Progenitor cell of endocrine pancreas (in vitro differentiated cells): Measurements from ENCODE around the gene SDC4. TPM values are rescaled to one million over a fixed set of nuclear protein-coding genes. Genes with fewer than 3 reads are reported as not detected.

Source experiments
- DNase-seq: peaks from one replicate; pipeline ENCODE4 v3.0.0; 2021; ENCODE audit warnings: low spot score; ENCODE audit not compliant: unreplicated experiment
- H3K27ac Mint-ChIP-seq: 2 replicates; pipeline ENCODE4 v1.8.0; 2021; ENCODE audit warnings: mild to moderate bottlenecking, moderate library complexity, mixed read lengths
- H3K27me3 Mint-ChIP-seq: 2 replicates; pipeline ENCODE4 v1.8.0; 2021; ENCODE audit warnings: mixed read lengths
- H3K36me3 Mint-ChIP-seq: 2 replicates; pipeline ENCODE4 v1.8.0; 2022; ENCODE audit warnings: mixed read lengths; ENCODE audit not compliant: insufficient read depth
- H3K4me1 Mint-ChIP-seq: 2 replicates; pipeline ENCODE4 v1.8.0; 2021; ENCODE audit warnings: low read depth, mixed read lengths
- H3K4me3 Mint-ChIP-seq: 2 replicates; pipeline ENCODE4 v1.8.0; 2021; ENCODE audit warnings: low read depth, mild to moderate bottlenecking, moderate library complexity, mixed read lengths
- H3K9me3 Mint-ChIP-seq: 2 replicates; pipeline ENCODE4 v1.8.0; 2021; ENCODE audit warnings: low read depth, mixed read lengths
- total RNA-seq: library from RNA; stranded (reverse); gene quantifications from 2 replicates; pipeline ENCODE4 v1.2.1, GENCODE V29; 2021
- TF ChIP-seq, protein P1 (sequence below): fragments of 200-600 bp; sonication (generic); IDR thresholded peaks from one replicate; pipeline ENCODE4 v1.5.0; 2021; ENCODE audit warnings: antibody characterized with exemption, mild to moderate bottlenecking; ENCODE audit not compliant: unreplicated experiment

SDC4 gene
- total RNA-seq, 1 donor from 2014 or later, result 121 TPM

- no peak for DNase-seq
- peaks cover 25% of the 10 kb centered on the region for H3K4me1 Mint-ChIP-seq
- peaks cover 15% of the 10 kb centered on the region for H3K27me3 Mint-ChIP-seq
- no peak overlapping the region for H3K4me3 Mint-ChIP-seq
- H3K36me3 Mint-ChIP-seq, result no peaks in the 10 kb centered on the region
- no peaks in the 10 kb centered on the region for H3K9me3 Mint-ChIP-seq
- H3K27ac Mint-ChIP-seq, result no peak overlapping the region
- TF ChIP-seq, protein P1, sequence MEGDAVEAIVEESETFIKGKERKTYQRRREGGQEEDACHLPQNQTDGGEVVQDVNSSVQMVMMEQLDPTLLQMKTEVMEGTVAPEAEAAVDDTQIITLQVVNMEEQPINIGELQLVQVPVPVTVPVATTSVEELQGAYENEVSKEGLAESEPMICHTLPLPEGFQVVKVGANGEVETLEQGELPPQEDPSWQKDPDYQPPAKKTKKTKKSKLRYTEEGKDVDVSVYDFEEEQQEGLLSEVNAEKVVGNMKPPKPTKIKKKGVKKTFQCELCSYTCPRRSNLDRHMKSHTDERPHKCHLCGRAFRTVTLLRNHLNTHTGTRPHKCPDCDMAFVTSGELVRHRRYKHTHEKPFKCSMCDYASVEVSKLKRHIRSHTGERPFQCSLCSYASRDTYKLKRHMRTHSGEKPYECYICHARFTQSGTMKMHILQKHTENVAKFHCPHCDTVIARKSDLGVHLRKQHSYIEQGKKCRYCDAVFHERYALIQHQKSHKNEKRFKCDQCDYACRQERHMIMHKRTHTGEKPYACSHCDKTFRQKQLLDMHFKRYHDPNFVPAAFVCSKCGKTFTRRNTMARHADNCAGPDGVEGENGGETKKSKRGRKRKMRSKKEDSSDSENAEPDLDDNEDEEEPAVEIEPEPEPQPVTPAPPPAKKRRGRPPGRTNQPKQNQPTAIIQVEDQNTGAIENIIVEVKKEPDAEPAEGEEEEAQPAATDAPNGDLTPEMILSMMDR, result no peak
Observed at GRCh38 chr20:45350217-45350616, 2.0 kb upstream of the SDC4 start.

DNA sequence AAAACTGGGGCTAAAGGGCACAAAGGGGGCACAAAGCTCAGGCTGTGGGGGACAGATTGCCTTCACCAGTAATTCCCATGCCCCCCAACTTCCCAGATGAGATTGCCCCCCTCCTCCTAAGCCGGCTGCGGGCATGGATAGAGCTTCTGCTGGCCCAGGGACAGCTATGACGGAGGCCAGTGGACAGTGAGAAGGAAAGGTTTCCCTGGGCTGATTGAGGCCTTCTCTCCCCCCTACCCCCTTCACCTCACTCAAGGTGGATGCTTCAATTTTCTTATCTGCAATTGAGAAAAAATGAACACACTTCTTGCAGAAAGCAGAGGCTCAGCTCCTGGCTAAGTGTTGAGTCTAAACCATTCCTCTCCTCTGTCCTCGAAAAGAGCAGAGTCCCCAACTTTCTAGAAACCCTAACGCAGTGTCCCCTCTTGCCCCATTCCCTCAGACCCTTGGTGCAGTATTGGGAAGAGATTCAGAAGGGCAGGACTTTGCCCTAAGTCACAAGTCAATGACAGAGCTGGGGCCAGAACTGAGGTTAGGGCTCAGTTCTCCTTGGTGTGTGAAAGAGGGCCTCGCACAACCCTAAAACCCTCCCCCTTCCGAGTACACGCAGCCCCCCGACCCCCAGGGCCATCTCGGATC is 808 bp downstream of the SDC4 start:
- H3K27me3 Mint-ChIP-seq, result no peaks in the 10 kb centered on the region
- peaks cover 51% of the 10 kb centered on the region for H3K4me1 Mint-ChIP-seq
- H3K27ac Mint-ChIP-seq, result peak overlapping the region; percentile 87
- H3K9me3 Mint-ChIP-seq, result no peaks in the 10 kb centered on the region
- peak overlapping the region; percentile 95 for H3K4me3 Mint-ChIP-seq
- no peaks in the 10 kb centered on the region for H3K36me3 Mint-ChIP-seq
- DNase-seq, result no peak
- TF ChIP-seq, protein P1, result no peak

GRCh38 chr20:45346851-45347250 is 1.4 kb downstream of the SDC4 start:
- no peaks in the 10 kb centered on the region for H3K27me3 Mint-ChIP-seq
- H3K36me3 Mint-ChIP-seq, result no peaks in the 10 kb centered on the region
- TF ChIP-seq, protein P1, result no peak
- peak overlapping the region; percentile 87 for H3K27ac Mint-ChIP-seq
- peak overlapping the region; percentile 95 for H3K4me3 Mint-ChIP-seq
- H3K4me1 Mint-ChIP-seq, result peaks cover 56% of the 10 kb centered on the region
- DNase-seq, result no peak
- H3K9me3 Mint-ChIP-seq, result no peaks in the 10 kb centered on the region

DNA sequence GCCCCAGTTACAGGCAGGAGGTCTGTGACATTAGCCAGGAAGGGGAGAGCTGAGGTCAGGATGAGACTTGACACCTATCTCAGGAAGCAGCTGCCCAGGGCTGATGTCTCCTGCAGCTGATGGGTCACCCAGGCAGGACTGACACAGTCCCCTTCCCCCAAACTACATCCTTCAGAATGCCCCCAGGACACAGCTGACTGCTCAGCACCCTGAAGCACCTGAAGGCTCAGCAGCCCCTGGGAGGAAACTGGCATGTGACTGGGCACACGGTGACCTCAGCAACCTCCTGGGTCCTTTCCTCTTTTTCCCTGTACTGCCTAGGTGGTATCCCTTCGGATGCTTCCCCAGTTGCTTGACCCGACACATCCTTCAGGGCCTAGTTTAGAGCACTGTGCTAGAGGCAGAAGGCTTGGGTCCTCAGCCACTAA is 1.9 kb downstream of the SDC4 start:
- Mint-ChIP-seq H3K36me3 (no peaks in the 10 kb centered on the region), H3K4me3 (peak overlapping the region; percentile 95), H3K27me3 (no peaks in the 10 kb centered on the region), H3K27ac (peak overlapping the region; percentile 87), H3K9me3 (no peaks in the 10 kb centered on the region), H3K4me1 (peaks cover 60% of the 10 kb centered on the region)
- TF ChIP-seq, protein P1, result no peak
- no peak for DNase-seq

DNA sequence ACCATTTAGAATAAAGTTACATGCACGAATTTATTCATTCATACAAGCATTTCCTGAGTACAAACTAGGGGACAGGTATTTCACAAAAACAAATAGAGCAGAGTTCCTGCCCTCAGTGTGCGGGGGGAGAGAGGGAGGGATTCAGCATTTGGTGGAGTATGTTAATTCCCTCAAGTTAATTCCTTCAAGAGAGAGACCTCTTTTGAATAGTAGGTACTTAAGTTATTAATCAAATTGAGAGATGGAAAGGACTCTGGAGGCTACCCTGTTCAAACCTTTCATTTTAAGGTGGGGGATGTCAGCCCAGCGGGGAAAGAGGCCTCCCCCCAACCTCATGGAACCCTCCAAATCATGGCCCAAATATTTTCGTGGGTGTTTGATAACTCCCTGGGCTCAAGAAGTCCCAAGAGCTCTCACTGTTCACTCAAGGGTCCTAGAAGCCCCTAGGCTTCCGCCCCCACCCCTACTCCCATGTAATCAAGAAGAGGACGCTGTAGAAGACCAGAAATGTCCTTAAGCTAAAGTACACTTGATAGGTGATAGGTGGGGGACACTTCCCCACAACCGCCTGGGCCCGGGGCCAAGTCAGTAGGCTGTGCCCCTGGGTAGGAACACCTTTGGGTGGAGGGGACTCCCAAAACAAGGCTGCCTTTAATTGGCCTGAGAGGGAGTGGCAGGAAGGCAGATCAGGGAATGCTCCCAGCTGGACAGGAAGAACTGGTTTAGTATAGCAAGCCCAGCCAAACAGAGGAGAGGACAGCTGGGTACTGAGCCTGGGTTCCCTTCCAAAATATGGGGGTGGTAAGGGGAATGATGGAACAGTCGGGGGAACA is 2.9 kb downstream of the SDC4 start:
- Mint-ChIP-seq H3K4me1 (peaks cover 69% of the 10 kb centered on the region), H3K4me3 (peak overlapping the region; percentile 95), H3K27ac (peak overlapping the region; percentile 99), H3K36me3 (peaks cover 1% of the 10 kb centered on the region), H3K27me3 (no peaks in the 10 kb centered on the region), H3K9me3 (no peaks in the 10 kb centered on the region)
- no peak for DNase-seq
- TF ChIP-seq, protein P1, result no peak
